WTC11 (cell line): ENCODE results near the gene MYL4.

Experiments
- CTCF ChIP-seq: fragments of 200-600 bp; IDR thresholded peaks from 2 replicates; pipeline ENCODE4 v1.8.0; 2022; ENCODE audit warnings: antibody characterized with exemption
- SP1 ChIP-seq: sonication (generic); formaldehyde crosslinking; conservative IDR thresholded peaks from 2 replicates; pipeline ENCODE4 v1.8.1; 2022; ENCODE audit warnings: missing genetic modification reagents

GRCh38 chr17:47231866-47232265, 22.7 kb downstream of the MYL4 start:
- no peak for TF ChIP-seq SP1 (CRISPR knock-in tag)
- no peak for TF ChIP-seq CTCF
